Spleen (tissue), 11 donors: ENCODE results near the gene NAXE. TPM values are rescaled to one million over a fixed set of nuclear protein-coding genes. Genes with fewer than 3 reads are reported as not detected.
"Not testable (repeated sequence)": the region's sequence is repeated elsewhere in the genome, so short reads cannot be mapped to it uniquely, and the experiment has no call there.

Experiments used
- DNase-seq: peaks from one replicate; pipeline ENCODE4 v3.0.0-alpha.2; 2020
- H3K27ac ChIP-seq, 8 donors: fragments of 200-600 bp; sonication (generic) in 7 of 8; 1 replicate in 4 of 8; 2 replicates in 4 of 8; pipeline versions ENCODE4 v1.5.0 to v1.8.0; 2016 to 2021; ENCODE audit warnings: inconsistent platforms in 4 of 8, mild to moderate bottlenecking in 4 of 8, moderate library complexity in 1 of 8
- H3K27me3 ChIP-seq, 7 donors: fragments of 200-600 bp; sonication (generic) in 6 of 7; replicated peaks in 1 of 7; 1 replicate in 4 of 7; 2 replicates in 3 of 7; pipeline versions ENCODE4 v1.5.0 to v1.8.0; 2016 to 2021; ENCODE audit warnings: inconsistent platforms in 3 of 7, mild to moderate bottlenecking in 1 of 7
- H3K36me3 ChIP-seq, 6 donors: fragments of 200-600 bp; sonication (generic) in 5 of 6; 1 replicate in 4 of 6; 2 replicates in 2 of 6; pipeline versions ENCODE4 v1.5.0 to v1.8.0; 2016 to 2021; ENCODE audit warnings: inconsistent platforms in 2 of 6
- H3K4me1 ChIP-seq, 6 donors: fragments of 200-600 bp; sonication (generic) in 5 of 6; 1 replicate in 3 of 6; 2 replicates in 3 of 6; pipeline versions ENCODE4 v1.5.0 to v1.8.0; 2016 to 2021; ENCODE audit warnings: inconsistent platforms in 3 of 6
- H3K4me3 ChIP-seq, 8 donors: fragments of 200-600 bp; sonication (generic) in 7 of 8; 1 replicate in 4 of 8; 2 replicates in 4 of 8; pipeline versions ENCODE4 v1.5.0 to v1.8.0; 2016 to 2021; ENCODE audit warnings: inconsistent platforms in 4 of 8, mild to moderate bottlenecking in 4 of 8, moderate library complexity in 2 of 8
- H3K9me3 ChIP-seq, 8 donors: fragments of 200-600 bp; sonication (generic) in 7 of 8; 1 replicate in 4 of 8; 2 replicates in 4 of 8; pipeline versions ENCODE4 v1.5.0 to v1.8.0; 2016 to 2021; ENCODE audit warnings: inconsistent platforms in 4 of 8
- CTCF ChIP-seq, 11 experiments: fragments of 200-600 bp in 7 of 11; fragments of 450-650 bp in 4 of 11; sonication (generic) in 4 of 11; IDR thresholded peaks in 8 of 11; conservative IDR thresholded peaks in 3 of 11; 1 replicate in 7 of 11; 2 replicates in 4 of 11; pipeline versions ENCODE4 v1.4.0 to v1.8.0; 2016 to 2021; ENCODE audit warnings: antibody characterized with exemption in 11 of 11, inconsistent platforms in 4 of 11, mild to moderate bottlenecking in 1 of 11
- POLR2A ChIP-seq, 3 donors: fragments of 450-650 bp; IDR thresholded peaks; one replicate each; pipeline ENCODE4 v1.5.1; 2017; ENCODE audit warnings: antibody characterized with exemption in 3 of 3, mild to moderate bottlenecking in 1 of 3
- POLR2AphosphoS5 ChIP-seq, 3 donors: sonication (generic); formaldehyde crosslinking; IDR thresholded peaks; one replicate each; pipeline ENCODE4 v1.5.1; 2017; ENCODE audit warnings: antibody characterized with exemption in 3 of 3
- WGBS, 5 donors: extraction: QIAGEN DNeasy Blood & Tissue Kit in 3 of 5; methylation state at CpG; one replicate each; pipeline versions ENCODE4 v1.1.5 to v1.1.7; 2013 to 2018; 5-methylcytosine and 5-hydroxymethylcytosine counted together
- intact Hi-C: fragments of 100-400 bp; cut with DNase I; formaldehyde crosslinking; loops from one replicate; pipeline ENCODE4 v1.15.0; 2023; ENCODE audit warnings: low total_unique reads
- polyA plus RNA-seq, 3 donors: library from polyadenylated mRNA; stranded (reverse); fragments of 200-250 nt; gene quantifications; one replicate each; pipeline ENCODE4 v1.2.1, GENCODE V29; 2013
- total RNA-seq, 7 donors: library from RNA; depleted of rRNA in 3 of 7; stranded (reverse); fragments of >200 nt in 3 of 7; fragmentation: NEBNext Ultra II Directional in 4 of 7; extraction: Animal tissue kit (Norgen Biotek cat#: 25700) in 4 of 7; gene quantifications; one replicate each; pipeline versions ENCODE4 v1.1.0 to v1.2.1, GENCODE V29; 2016 to 2021
- donor health status: healthy with polysubstance abuse.
- donor health status: DM: no; HTN: no; CAD: no; lungs with moderate emphysema.
- donor health status: DM: no; HTN: no; CAD: no.
- donor health status: Bipolar disorder and iron deficiency.
- donor health status: healthy.
- donor health status: DM: no; HTN: no; CAD: no.
- donor health status: DM: yes; HTN: yes; CAD: no.

Gene NAXE
- total and polyA plus RNA-seq, 10 donors: 34.7 to 74.7 (median 48.7) TPM

GRCh38 chr1:156584813-156585212, 6.8 kb upstream of the NAXE start:
- Histone ChIP-seq H3K9me3 (no peaks in the 10 kb centered on the region), H3K4me1 (peaks cover 0 to 35% (median 25%) of the 10 kb centered on the region in 6 donors), H3K27me3 (no peaks in the 10 kb centered on the region), H3K27ac (no peak overlapping the region), H3K4me3 (no peak overlapping the region), H3K36me3 (no peaks in the 10 kb centered on the region)
- intact Hi-C loops: no loop called here
- TF ChIP-seq CTCF (IDR thresholded peaks at IDR 0.05 in 8 of 11, conservative IDR thresholded peaks at IDR 0.05 in 3 of 11) (no peak), POLR2A (IDR thresholded peaks at IDR 0.05) (no peak), POLR2AphosphoS5 (IDR thresholded peaks at IDR 0.05) (no peak)
- WGBS, 5 donors: 66 to 83% (median 73%) methylated on average over 10 to 11 of the region's 11 CpGs
- DNase-seq: no peak

DNA sequence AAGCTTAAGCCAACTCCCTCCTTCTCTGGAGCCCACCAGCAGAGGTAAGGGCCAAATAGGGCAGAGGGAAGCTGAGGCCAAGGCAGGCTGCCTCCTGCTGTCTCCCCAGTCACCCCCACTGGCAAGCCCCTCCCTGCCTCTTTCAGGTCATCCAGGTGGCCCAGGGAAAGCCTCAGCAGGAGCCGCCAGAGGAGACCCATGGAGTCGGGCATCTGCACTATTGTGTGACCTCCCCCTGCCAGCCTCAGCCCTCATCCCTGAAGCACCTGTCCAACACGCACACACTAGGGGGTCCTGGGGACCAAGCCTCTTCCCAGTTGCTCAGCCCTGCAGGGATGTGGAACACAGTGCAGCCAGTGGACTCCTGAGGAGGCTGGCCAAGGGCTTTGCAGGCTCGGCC, 5.3 kb upstream of the NAXE start:
- TF ChIP-seq CTCF (IDR thresholded peaks at IDR 0.05 in 8 of 11, conservative IDR thresholded peaks at IDR 0.05 in 3 of 11) (no peak), POLR2AphosphoS5 (IDR thresholded peaks at IDR 0.05) (no peak), POLR2A (IDR thresholded peaks at IDR 0.05) (no peak)
- Histone ChIP-seq H3K4me3 (no peak overlapping the region), H3K36me3 (no peaks in the 10 kb centered on the region), H3K27me3 (no peaks in the 10 kb centered on the region), H3K9me3 (no peaks in the 10 kb centered on the region), H3K27ac (no peak overlapping the region), H3K4me1 (peaks cover 6 to 41% (median 27%) of the 10 kb centered on the region in 6 donors)
- DNase-seq: no peak
- 70 to 87% (median 72%) methylated on average over 4 of the region's 4 CpGs for WGBS, 5 donors
- intact Hi-C loops: no loop called here

DNA sequence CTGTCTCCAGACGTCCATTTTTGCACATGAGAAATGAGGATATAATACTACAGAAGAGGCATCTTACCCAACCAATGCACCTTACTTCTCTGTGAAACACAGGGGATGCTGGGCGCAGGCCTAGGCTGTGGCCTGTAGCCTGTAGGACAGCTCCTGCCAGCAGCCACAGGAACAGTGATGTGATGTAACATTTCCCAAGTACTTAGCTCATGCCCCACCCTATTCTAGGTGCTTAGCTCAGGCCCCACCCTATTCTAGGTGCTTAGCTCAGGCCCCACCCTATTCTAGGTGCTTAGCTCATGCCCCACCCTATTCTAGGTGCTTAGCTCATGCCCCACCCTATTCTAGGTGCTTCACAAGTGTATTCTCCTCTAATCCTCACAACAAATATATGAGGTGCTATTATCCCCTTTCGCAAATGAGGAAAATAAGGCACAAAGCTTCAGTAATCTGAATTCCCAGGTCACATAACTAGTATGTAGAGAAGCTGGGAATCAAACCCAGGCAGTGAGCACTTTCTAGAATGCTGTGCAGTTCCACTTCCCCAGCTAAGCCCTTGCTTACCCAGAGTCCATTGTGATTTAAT, 4.6 kb upstream of the NAXE start:
- Histone ChIP-seq H3K27ac (no peak overlapping the region), H3K36me3 (no peaks in the 10 kb centered on the region), H3K27me3 (no peaks in the 10 kb centered on the region), H3K4me3 (no peak overlapping the region), H3K4me1 (peaks cover 6 to 38% (median 25%) of the 10 kb centered on the region in 6 donors), H3K9me3 (no peaks in the 10 kb centered on the region)
- TF ChIP-seq POLR2AphosphoS5 (IDR thresholded peaks at IDR 0.05) (no peak), CTCF (IDR thresholded peaks at IDR 0.05 in 8 of 11, conservative IDR thresholded peaks at IDR 0.05 in 3 of 11) (no peak), POLR2A (IDR thresholded peaks at IDR 0.05) (no peak)
- intact Hi-C loops: no loop called here
- 82 to 95% (median 89%) methylated on average over 3 of the region's 3 CpGs for WGBS, 5 donors
- no peak for DNase-seq

DNA sequence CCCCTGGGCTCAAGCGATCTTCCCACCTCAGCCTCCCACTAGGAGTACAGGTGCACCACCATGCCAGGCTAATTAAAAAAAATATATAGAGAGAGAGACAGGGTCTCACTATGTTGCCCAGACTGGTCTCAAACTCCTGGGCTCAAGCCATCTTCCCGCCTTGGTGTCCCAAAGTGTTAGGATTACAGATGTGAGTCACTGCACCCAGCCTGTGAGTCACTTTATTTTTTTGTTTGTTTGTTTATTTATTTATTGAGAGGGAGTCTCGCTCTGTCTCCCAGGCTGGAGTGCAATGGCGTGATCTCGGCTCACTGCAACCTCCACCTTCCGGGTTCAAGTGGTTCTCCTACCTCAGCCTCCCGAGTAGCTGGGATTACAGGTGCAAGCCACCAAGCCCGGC, 3.6 kb upstream of the NAXE start:
- H3K27me3 ChIP-seq, intact Hi-C loops, H3K27ac ChIP-seq, H3K36me3 ChIP-seq, H3K4me3 ChIP-seq, H3K9me3 ChIP-seq, DNase-seq: not testable (repeated sequence)
- peaks cover 6 to 38% (median 28%) of the 10 kb centered on the region in 6 donors for H3K4me1 ChIP-seq
- WGBS, 5 donors: 86 to 95% (median 89%) methylated on average over 8 of the region's 8 CpGs

DNA sequence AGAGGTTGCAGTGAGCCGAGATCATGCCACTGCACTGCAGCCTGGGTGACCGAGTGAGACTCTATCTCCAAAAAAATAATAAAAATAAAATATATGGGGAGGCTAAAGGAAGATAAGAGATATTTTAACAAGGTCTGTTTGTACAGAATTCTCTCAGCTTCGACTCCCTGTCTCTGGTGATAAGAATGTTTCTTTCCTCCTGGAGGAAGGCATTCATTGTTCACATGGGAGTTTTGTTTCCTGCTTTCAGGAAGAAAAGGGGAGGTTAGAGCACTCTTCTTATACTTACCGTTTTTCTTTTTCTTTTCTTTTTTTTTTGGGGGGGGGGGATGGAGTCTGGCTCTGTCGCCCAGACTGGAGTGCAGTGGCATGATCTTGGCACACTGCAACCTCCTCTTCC, 2.0 kb upstream of the NAXE start:
- intact Hi-C loops: no loop called here
- Histone ChIP-seq H3K4me1 (peaks cover 6 to 29% (median 15%) of the 10 kb centered on the region in 6 donors), H3K9me3 (no peaks in the 10 kb centered on the region), H3K4me3 (no peak overlapping the region), H3K36me3 (peaks cover 0 to 19% (median 9%) of the 10 kb centered on the region in 6 donors), H3K27me3 (no peaks in the 10 kb centered on the region), H3K27ac (no peak overlapping the region)
- TF ChIP-seq POLR2A (IDR thresholded peaks at IDR 0.05): no peak
- TF ChIP-seq CTCF (IDR thresholded peaks at IDR 0.05 in 8 of 11, conservative IDR thresholded peaks at IDR 0.05 in 3 of 11): no peak
- no peak for TF ChIP-seq POLR2AphosphoS5 (IDR thresholded peaks at IDR 0.05)
- 42 to 65% (median 49%) methylated on average over 5 of the region's 5 CpGs for WGBS, 5 donors
- no peak for DNase-seq
